Stimulated activated CD8-positive, alpha-beta memory T cell treated with anti-CD3 and anti-CD28 coated beads, Interleukin-7, amount 100 ng/mL, for 4 hours (primary cell): ENCODE measurements around the gene APMAP.

Source experiments
- DNase-seq, 2 donors: peaks; one replicate each; pipeline ENCODE4 v3.0.0-alpha.2; 2020; ENCODE audit warnings: low read depth in 2 of 2

Gene APMAP

DNA sequence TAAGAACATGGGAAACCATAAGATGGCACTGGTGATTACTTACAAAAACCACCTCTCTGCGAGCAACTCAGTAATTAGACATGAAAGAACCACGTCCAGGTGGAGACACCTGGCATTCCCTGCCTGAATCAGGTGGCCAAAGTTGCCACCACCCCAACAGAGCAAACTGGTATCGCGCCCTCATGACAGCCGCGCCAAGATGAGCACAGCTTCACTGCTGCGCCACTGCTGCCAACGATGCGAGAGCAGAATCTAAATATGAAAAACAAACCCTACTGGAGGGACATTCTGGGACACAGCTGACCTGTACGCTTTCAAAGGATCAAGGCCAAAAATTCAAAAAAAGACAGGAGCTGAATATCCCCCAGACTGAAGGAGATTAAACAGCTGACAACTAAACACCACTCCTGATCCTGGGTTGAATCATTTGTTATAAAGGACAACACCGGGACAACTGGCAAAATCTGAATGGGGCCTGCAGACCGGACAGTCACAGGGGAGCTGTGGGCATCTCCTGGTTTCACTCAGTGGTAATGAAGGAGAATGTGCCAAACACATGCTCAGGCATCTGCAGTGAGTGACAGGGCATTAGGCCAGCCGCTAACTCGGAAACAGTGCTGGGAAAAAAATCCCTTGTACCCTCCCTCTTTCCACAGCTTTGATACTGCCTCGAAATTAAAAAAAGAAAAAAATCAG is 26.1 kb downstream of the APMAP start:
- no peak for DNase-seq

DNA sequence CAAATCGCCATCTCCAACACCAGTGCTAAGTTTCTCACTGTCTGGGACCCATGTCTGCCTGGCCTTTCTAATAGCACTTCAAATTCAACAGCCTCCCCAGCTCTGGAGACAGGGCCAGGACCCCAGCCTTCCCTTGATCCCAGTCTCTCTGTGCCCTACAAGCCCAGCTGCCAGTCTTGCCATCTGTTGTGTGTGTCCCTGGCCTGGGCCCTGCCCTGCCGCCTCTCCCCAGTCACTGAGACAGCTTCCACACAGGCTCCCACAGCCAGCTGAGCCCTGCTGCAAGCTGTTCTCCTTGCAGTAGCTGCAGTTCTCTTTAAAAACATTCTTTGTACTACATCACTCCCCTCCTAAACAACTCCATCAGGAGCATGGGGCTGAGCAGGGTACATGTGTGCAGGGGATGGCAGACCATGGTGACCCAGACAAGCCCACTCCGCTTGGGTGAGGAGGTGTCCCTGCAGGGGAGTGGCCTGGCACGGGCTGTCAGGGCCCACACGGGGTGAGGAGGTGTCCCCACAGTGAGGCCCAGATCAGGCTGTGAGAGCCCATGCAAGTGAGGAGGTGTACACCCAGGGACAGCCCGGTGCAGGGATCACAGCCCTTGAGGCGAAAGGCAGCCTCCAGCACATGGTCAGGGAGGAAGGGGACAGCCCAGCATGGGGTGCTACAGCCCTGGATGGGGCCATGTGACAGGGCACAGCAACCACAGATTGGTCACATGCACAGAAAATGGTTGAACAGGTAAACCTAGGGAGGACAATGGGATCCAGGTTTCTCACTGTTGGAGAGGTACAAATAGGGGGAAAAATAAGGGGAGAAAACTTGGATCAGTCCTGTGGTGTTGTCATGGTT is 27.3 kb downstream of the APMAP start:
- DNase-seq, result no peak

DNA sequence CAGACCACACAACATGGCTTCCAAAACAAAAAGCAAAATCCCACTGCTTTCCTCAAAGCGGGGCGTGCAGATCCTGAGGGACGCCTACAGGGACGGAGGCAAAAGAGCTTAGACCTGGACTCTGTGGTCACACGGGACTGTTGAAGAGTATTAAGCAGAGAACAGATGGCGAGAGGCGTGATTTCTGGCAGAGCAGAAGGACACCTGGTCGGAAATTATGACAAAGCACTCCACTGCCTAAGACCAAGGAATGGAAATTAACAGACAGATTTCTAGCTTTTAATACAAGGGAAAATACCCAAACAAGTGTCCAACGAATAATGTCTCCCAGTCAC is 28.1 kb downstream of the APMAP start:
- no peak for DNase-seq

DNA sequence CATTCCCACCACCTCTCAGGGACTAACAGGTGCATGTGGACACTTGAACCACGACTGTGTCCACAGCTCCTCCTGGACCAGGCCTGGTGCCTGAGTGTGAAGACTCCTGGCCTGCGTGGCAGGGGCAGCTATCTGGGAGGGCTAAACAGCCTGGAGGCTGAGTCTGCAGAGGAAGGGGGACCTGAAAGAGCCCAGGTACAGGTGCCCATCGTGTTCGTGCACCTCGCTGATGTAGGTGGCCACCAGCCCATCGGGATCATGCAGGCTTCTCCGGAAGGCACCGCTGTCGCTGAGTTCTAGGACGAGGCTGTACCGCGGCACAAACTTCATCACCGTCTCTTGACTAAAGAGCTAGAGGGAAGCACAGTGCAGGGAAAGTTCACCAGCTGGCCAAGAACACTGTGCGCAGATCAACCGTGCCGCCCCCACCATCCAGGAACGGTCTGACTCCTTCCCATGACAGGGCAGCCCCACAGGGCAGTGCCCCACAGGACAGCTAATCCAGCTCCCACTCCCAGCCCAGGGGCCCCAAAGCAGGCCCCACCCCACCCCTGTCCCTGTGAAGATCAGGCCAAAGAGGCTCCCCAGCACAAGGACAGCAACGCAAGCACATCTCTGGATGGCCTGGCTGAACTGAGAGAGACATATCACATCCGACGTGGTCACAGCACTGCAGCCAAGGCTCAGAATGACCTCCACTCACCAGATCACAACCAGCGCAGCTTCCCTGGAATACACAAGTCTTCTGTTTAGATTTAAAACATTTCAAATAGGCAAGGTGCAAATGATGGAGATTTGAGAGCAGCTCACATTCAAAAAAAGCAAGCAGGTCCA is 28.7 kb downstream of the APMAP start:
- DNase-seq, result no peak

DNA sequence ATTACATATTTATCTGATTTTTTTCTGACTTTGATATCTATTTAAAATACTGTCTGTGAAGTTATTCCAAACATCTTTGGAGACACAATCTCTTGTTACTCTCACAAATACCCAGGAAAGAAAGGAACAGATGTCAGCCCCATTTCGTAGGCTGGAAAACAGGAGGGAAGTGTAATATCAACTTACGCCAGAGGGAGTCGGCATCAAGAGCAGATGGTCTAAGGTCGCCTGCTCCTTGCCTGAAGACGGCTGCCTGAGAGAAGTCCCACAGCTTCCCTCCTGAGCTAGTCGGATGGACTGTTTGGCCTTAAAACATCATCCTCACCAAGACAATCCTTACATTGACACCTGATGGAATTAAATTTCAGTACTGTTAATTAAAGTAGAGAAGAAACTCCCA is 30.0 kb downstream of the APMAP start:
- DNase-seq, result no peak

DNA sequence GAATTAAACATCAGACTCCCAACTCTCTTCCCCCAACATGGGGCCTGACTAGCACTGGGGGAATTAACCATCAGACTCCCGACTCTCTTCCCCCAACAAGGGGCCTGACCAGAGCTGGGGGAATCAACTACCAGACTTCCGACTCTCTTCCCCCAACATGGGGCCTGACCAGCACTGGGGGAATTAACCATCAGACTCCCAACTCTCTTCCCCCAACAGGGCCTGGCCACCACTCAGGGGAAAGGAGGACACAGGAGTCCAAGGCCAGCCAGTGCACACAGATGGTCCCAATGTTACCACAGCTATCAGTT is 30.4 kb downstream of the APMAP start:
- DNase-seq, result no peak

DNA sequence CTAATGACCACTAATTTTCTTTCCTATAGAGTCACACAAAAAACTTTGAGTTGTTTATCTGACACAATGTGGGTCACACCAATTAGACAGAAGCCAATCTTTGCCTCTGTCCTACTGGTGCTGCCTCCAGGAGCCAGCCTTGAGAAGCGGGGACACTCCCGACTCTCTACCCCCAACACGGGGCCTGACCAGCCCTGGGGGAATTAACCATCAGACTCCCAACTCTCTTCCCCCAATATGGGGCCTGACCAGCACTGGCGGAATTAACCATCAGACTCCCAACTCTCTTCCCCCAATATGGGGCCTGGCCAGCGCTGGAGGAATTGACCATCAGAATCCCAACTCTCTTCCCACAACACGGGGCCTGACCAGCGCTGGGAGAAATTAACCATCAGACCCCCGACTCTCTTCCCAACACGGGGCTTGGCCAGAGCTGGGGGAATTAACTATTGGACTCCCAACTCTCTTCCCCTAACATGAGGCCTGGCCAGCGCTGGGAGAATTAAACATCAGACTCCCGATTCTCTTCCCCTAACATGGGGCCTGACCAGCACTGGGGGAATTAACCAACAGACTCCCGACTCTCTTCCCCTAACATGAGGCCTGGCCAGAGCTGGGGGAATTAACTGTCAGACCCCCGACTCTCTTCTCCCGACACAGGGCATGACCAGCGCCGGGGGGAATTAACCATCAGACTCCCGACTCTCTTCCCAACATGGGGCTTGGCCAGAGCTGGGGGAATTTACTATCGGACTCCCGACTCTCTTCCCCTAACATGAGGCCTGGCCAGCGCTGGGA is 31.0 kb downstream of the APMAP start:
- no peak for DNase-seq

DNA sequence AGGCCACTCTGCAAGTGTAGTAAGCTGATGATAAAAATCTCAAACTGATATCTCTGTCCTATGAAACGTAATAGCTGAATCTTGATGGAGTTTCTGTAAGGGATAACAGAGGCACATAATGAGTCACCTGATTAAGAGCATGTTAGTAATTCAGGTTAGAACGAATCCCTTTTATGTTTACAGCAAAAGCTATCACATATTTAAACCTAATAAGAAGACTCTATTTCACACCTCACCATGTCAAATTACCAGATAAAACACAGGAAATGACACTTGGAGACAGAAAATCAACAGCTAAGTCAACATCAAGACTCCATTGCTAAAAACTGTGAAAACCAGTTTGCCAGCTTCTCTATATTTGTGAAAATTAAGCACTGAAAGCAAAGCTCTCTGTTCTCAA is 31.7 kb downstream of the APMAP start:
- no peak for DNase-seq

DNA sequence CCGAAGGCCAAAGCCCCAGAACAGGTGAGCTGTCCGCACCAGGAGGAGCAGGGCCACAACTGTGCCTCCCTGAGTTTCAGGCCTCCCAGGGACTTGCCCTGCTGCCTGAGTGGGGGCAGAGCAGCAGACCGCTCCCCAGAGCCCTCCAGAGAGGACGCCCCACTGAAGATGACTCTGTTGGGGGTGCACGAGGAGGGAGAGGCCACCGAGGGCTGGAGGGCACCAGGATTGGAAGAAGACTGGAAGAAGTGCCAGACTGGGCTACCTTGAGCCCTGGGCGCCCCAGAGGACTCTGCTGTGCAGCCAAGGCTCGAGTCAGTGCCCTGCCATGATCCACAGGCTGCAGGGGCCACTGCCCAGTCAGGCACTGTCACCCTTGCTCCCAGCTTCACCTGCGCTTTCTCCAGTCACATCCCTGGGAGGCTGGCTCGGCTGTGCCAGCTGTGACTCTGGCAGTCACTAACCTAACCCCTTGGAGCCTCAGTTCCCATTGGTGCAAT is 32.2 kb downstream of the APMAP start:
- DNase-seq, result no peak

DNA sequence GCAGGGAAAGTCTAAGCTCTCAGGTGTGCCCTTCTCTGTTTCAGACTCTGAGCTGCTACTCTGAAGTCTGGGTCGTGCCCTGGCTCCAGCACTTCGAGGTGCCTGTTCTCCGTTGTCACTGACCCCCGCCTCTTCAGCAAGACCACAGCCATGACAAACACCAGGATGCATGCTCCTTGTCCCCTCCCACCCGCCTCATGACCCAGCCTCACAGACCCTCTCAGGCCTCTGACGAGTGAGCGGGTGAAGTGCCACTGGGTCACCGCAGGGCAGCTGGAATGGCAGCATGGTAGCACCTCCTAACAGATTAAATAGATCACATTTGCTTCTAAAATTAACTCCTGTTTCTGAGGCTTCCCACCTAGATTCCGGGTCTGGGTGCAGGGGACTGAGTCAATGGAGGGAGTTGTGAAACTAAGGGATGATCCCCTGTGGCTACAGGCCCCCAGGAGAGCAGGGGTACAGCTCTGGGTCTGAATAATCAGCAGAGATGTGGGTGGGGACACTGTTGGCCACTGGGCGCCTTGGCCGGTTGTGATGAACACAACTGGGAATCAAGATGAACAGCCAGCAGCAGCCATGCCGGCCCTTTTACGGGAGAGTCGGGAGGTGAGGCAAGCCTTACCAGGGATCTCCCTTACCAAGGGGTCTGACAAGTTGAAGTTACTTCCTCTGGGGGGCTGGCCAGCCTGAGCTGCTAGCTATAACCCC is 32.8 kb downstream of the APMAP start:
- no peak for DNase-seq

DNA sequence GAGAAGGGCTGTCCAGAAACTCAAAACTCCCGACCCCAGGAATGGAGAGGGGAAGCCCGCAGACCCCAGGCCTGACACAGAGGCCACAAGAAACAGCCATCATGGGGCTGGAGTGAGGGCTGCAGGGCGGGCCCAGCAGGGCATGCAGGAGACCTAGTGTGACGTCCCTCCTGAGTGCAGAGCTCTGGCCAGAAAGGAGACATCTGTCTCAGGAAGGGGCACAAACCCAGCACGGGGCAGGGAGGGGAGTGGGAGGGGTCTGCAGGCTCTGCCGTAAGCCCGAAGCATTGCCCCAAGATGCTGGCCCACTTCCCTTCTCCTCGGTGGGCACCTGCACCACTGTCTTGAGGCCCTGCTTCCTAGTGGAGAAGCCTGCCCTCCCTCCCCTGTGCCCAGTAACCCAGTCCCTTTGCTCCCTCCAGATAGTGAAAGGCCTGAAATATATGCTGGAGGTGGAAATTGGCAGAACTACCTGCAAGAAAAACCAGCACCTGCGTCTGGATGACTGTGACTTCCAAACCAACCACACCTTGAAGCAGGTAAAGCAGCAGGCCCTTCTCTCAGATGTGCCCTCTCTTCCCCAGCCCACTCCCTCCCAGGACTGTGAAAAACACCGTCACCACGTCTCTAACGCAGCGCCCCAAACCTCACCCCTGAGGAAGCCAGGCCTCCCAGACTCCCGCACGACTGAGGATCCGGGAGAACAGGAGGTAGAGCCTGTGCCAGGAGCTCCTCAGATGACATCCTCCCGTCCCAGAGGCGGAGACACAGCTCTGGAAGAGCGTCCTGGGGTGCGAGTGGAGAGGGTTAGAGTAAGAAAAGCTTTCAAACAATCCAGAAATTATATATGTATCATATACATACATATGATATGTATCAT is 33.8 kb downstream of the APMAP start:
- no peak for DNase-seq

DNA sequence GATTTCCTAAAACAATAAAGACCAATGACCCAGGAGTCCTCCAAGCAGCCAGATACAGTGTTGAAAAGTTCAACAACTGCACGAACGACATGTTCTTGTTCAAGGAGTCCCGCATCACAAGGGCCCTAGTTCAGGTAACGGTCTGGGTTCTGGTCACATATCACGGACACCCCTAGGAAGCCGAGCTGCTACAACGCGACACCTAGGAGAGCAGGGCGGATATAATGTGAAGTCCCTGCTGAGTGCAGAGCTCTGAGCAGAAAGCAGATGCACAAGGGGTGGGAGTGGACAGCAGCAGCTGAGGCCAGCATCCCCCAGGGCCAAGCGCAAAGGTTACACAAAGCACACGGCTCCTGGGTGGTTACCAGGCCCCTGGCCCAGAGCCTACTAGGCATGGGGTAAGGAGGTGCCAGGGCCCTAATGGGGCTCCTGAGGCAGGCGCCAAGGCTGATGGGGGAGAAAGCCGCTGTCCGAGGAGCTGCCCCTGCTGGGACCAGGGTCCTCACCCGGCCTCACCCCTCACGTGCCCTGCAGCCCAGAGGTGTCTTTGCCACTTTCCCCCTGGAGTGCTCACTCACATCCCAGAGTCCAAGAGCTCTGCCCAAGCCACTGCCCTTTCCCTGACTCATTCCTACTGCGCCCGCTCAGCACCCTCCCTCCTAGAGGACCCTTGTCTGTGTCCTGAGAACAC is 35.1 kb downstream of the APMAP start:
- DNase-seq, result no peak

DNA sequence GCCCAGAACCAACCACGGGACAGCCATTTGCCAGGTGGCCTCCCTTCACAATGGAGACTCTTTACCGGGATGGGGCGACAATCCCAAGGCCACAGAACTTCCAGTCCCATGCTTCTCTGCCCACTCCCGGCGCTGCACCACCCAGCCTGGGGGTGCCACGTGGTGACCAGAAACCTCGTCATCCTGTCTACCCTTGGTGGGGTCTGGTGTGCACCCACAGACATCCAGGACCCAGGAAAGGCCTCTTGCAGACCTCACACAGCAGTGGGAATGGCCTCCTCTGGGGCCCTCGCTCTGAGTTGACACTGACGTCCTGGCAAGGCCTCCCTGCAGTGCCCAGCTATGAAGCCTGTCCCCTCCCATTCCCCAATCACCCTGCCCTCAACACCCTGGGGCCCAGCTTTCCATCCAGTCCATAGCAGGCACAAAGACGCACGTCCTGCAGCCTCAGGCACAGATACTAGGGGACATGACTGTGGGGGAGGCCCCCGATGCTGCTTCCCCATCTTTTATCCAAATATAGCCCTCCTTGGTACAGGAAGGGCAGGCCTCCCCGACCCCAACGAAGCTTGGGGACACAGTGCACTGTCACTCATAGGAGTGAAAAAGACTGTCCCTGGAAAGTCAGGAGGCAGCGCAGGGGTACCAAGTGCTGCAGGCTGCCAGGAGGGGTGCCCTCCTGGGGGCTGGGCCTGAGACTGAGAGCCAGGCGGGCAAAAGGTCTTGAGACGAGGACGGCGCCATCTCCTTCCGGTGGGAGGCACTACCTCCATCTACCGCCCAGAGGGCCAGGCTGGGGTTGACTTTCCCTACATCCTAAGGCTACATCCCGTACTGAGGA is 36.3 kb downstream of the APMAP start:
- DNase-seq, result no peak

DNA sequence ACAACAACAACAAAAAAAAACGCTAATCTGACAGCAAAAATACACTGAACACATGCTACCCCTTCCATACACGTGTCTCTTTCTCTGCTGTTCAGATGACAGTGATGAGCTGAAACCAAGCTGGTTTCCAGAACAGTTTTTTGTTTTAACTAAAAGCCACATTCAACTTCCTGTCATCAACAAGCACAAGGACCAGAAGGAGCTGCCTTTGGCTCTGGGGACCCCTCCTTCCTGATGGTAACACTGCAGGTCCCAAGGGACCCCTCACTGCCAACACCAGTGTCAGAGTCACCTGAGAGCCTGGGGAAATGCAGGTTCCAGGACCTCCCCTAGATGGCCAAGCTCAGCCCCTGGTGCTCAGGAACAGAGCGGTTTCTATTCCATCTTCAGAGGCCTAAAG is 37.5 kb downstream of the APMAP start:
- DNase-seq, result no peak

DNA sequence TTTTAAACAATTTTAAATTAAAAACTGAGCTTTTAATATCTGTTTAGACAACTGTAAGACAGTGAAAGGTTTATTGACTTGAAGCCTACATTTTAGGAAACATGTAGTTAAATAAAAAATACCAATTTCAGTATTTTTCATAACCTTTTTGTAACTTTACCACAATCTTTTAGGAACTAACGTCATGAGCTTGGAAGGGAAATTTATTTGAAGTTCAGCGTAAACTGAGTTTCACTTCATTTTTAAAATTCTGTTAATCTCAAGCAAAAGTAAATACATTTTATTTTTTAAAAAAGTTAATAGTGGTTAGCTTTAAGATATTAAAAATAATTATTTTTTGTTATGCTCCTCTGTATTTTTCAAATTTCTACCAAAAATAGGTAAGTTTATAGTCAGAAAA is 38.0 kb downstream of the APMAP start:
- no peak for DNase-seq

DNA sequence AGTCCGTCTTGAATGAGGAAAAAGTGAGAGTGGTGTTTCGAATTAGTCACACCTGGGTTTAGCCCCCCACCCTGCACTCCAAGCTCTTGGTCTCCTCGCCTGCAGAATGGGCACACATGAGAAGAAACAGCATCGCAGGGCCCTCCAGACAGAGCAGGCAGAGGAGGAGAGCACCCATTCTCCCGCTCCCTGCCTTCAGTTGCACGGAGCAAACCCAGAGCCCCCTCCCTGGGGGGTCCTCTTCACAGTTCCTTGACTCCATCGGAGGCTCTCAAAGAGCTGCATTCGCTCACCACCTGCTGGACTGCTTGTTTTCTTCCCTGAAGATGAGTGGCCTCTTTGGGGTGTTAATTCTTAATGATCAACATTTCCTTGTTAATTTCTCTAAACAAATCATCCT is 38.4 kb downstream of the APMAP start:
- no peak for DNase-seq

DNA sequence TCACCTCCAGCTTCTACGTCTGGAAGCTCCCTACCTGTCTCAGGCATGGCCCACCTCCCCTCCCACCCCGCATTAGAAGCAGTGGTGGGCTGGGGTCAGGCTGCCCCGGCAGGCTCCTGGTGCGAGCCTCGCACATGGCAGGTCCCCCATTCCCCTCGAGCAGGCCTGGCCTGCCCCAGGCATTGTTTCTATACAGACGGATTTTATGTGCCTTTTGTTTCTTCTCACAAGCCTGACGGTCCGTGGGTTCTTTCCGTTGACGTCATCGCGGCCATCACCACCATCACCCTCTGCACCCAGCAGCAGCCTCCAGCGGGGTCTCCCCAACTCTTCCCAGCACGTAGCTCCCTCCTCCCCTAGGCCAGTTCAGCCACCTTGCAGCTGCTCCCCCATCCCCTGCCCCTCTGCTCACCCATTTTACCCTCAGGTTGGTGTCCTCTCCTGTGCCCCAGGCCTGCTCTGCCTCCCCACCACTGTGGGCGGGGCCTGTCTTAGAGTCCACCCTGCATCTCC is 38.9 kb downstream of the APMAP start:
- DNase-seq, result peak in 1 of 2 donors; percentile 46

DNA sequence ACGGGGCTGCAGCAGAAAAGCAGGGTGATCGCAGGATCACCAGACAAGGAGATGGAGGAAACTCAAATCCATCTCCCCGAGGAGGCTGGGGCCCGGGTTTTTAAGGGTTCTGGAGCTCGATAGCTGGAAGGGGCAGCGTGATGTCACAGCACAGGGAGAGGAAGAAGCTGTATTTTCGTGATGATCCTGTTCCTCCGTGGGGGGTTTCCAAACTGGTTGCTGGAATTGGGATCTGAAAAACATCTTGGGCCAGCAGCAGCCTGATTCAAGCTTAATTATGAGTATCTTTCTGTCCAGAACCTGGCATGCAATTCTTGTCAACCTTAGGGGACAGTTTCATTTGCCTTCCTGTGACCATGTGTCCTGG is 39.4 kb downstream of the APMAP start:
- no peak for DNase-seq
